T-helper 2 cell treated with Interferon-gamma antibody and Interleukin-4, amounts not matched to agents 5 μg/mL and 100 μg/mL, for 36 hours (primary cell): ENCODE results near the gene MMEL1.

Source experiments
- DNase-seq: peaks from one replicate; pipeline ENCODE4 v3.0.0; 2021; ENCODE audit warnings: low spot score
- H3K27ac Mint-ChIP-seq: one replicate; pipeline ENCODE4 v1.8.0; 2021; ENCODE audit warnings: mild to moderate bottlenecking, mixed read lengths
- H3K27me3 Mint-ChIP-seq: one replicate; pipeline ENCODE4 v1.8.0; 2021; ENCODE audit warnings: low read depth, mixed read lengths
- H3K36me3 Mint-ChIP-seq: one replicate; pipeline ENCODE4 v1.8.0; 2021; ENCODE audit warnings: low read depth, mixed read lengths
- H3K4me1 Mint-ChIP-seq: one replicate; pipeline ENCODE4 v1.8.0; 2021; ENCODE audit warnings: low read depth, mixed read lengths
- H3K4me3 Mint-ChIP-seq: one replicate; pipeline ENCODE4 v1.8.0; 2022; ENCODE audit warnings: mild to moderate bottlenecking, moderate library complexity, mixed read lengths
- H3K9me3 Mint-ChIP-seq: one replicate; pipeline ENCODE4 v1.8.0; 2021; ENCODE audit warnings: mixed read lengths

MMEL1 gene

DNA sequence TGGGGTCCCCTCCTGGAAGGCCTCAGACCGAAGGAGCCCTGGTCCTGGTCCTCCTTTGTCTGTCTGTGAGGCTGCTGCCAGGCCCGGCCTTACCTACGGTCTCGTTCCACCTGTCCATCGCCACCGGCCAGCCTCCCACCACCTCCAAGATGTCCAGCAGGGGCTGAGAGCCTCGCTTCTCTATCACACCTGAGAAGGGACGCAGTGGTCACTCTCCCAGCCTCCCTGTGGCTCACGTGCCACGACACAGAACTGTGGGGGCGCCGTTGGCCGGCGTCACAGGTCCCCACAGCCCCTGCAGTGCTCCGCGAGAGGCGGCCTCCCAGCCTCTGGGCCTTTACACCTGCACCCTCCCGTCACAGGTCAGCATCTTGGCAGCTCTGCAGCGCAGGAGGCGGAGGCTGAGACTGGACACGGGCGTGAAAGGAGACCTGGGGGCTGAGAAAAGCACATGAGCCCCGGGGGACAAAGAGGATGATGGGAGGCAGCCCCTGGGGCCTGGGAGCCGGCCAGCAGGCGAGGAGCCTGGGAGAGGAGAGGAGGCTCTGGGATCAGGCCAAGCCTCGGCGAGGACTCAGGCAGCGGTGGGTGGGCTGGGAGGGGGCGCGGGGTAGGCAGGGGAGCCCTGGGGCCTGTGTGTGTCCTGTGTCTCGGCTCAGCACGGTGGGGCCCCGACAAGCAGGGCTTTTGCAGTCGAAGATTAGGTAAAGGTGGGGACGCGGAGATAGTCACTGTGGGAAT, 25.8 kb downstream of the MMEL1 start:
- Mint-ChIP-seq H3K27me3 (peaks cover 6% of the 10 kb centered on the region), H3K9me3 (no peaks in the 10 kb centered on the region), H3K27ac (no peak overlapping the region), H3K4me3 (no peak overlapping the region), H3K36me3 (no peaks in the 10 kb centered on the region), H3K4me1 (no peaks in the 10 kb centered on the region)
- DNase-seq: no peak

GRCh38 chr1:2606396-2606880, 26.4 kb downstream of the MMEL1 start:
- peaks cover 6% of the 10 kb centered on the region for H3K27me3 Mint-ChIP-seq
- no peaks in the 10 kb centered on the region for H3K4me1 Mint-ChIP-seq
- no peak overlapping the region for H3K27ac Mint-ChIP-seq
- no peak overlapping the region for H3K4me3 Mint-ChIP-seq
- no peak for DNase-seq
- no peaks in the 10 kb centered on the region for H3K36me3 Mint-ChIP-seq
- no peaks in the 10 kb centered on the region for H3K9me3 Mint-ChIP-seq

DNA sequence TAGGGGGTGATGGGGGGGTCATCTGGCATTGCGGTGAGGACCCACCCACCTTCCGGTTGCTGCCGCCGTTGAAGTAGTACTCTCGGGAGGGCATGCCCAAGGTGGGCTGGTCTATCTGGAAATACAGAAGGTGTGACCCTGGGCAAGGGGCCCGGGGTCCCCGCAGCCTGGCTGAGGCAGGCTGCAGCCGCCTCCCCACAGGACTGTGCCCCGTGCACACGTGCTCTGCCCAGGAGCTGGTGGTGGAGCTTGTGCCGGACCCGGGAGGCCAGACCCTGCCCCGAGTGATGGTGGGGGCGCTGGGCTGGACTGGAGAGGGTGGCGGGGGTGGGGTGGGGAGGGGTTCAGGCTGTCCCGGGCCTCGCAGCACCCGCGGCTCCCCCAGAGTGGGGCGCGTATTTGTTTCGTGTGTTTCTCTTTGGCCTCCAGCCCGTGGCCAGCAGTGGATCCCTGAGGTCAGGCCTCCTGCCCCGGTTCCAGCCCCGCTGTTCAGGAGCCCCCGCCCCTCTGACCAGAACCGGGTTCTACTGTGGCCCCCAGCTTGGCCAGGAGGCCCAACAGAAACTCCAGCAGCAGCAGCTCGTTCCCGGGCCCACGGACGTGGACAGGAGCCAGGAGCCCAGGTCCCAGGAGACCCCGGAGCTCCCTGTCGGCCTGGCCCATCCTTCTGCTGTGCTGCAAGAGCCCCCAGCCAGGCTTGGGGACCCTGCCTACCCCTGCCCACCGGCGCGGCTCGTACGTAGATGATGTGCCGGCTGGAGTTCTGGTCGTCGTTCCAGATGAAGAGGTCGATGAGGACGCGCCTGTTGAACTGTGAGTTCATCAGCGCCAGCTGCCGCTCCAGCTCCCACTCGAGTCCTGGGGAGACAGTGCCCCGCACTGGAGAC, 27.1 kb downstream of the MMEL1 start:
- no peak overlapping the region for H3K27ac Mint-ChIP-seq
- peaks cover 6% of the 10 kb centered on the region for H3K27me3 Mint-ChIP-seq
- no peak for DNase-seq
- no peak overlapping the region for H3K4me3 Mint-ChIP-seq
- no peaks in the 10 kb centered on the region for H3K9me3 Mint-ChIP-seq
- no peaks in the 10 kb centered on the region for H3K36me3 Mint-ChIP-seq
- no peaks in the 10 kb centered on the region for H3K4me1 Mint-ChIP-seq

DNA sequence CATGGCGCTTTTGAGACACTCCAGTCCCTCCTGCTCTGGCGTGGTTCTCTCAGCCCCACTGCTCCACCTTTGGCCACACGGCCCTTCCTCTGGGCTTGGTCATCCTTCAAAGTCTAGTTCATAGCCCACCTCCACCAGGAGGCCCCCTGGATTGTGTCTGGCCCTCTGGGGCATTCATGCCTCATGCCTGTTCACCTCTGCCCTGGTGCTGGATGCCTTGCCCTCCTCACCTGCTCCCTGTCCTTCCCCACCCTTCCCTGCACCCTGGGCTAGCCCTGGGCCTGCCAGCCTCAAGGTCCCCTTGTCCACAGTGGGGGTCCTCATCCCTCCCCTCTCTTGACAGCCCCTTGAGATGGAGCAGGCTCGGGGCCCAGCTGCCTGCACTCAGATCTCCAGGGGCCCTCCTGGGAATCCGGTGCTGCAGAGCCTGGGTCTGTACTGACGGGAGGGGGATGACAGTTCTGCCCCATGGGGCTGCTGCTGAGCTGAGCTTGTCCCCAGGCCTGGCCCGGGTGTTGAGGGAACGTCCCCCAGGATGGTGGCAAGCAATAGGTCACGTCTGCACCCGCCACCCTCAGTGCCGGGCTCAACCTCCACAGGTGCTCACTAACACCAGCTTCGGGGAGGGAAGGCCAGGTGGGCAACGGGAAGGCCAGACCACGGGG, 27.8 kb downstream of the MMEL1 start:
- Mint-ChIP-seq H3K4me3 (no peak overlapping the region), H3K36me3 (no peaks in the 10 kb centered on the region), H3K27ac (no peak overlapping the region), H3K4me1 (no peaks in the 10 kb centered on the region), H3K27me3 (peaks cover 6% of the 10 kb centered on the region), H3K9me3 (no peaks in the 10 kb centered on the region)
- no peak for DNase-seq

- H3K4me1 Mint-ChIP-seq: no peaks in the 10 kb centered on the region
- no peak overlapping the region for H3K4me3 Mint-ChIP-seq
- H3K27ac Mint-ChIP-seq: no peak overlapping the region
- no peaks in the 10 kb centered on the region for H3K9me3 Mint-ChIP-seq
- peaks cover 6% of the 10 kb centered on the region for H3K27me3 Mint-ChIP-seq
- H3K36me3 Mint-ChIP-seq: no peaks in the 10 kb centered on the region
- DNase-seq: no peak
Observed at GRCh38 chr1:2604156-2604843, 28.5 kb downstream of the MMEL1 start.

- Mint-ChIP-seq H3K36me3 (no peaks in the 10 kb centered on the region), H3K27me3 (peaks cover 6% of the 10 kb centered on the region), H3K27ac (no peak overlapping the region), H3K4me3 (no peak overlapping the region), H3K9me3 (no peaks in the 10 kb centered on the region), H3K4me1 (no peaks in the 10 kb centered on the region)
- DNase-seq: no peak
Observed at GRCh38 chr1:2603521-2604155, 29.2 kb downstream of the MMEL1 start.

DNA sequence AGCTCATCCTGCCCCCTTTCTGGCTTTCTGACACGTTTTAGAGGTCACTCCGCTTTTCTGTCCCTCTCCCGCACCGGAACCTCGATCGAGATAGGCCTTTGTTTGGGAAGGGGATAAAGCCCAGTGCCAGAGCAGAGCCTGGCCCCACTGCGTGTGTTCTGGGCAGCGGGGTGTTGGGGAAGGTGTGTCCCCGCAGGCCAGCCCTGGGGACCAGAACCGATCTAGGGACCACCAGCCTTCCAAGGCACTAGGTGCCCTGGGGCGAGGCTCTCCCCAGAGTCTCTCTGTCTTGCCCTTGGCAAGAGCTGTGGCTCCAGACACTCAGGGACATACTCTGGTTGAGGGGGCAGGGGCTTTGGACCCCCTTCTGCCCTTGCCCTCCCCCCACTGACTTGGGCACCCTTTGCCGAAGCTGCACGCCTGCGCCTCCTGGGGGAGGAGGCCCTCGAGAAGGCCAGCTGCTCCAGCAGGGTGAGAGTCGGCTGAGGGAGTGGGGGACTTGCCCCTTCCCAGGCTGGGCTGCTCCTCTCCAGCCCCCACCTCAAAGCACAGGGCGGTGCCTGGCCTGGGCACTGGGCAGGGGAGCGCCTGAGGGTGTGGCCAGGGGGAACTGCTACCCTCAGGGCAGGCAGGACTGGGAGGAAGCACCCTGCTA, 29.8 kb downstream of the MMEL1 start:
- no peaks in the 10 kb centered on the region for H3K9me3 Mint-ChIP-seq
- no peaks in the 10 kb centered on the region for H3K4me1 Mint-ChIP-seq
- H3K27me3 Mint-ChIP-seq: peaks cover 6% of the 10 kb centered on the region
- no peak overlapping the region for H3K4me3 Mint-ChIP-seq
- no peak overlapping the region for H3K27ac Mint-ChIP-seq
- no peak for DNase-seq
- no peaks in the 10 kb centered on the region for H3K36me3 Mint-ChIP-seq

GRCh38 chr1:2602311-2602835, 30.4 kb downstream of the MMEL1 start:
- no peak overlapping the region for H3K27ac Mint-ChIP-seq
- no peaks in the 10 kb centered on the region for H3K4me1 Mint-ChIP-seq
- no peak overlapping the region for H3K4me3 Mint-ChIP-seq
- no peaks in the 10 kb centered on the region for H3K36me3 Mint-ChIP-seq
- DNase-seq: no peak
- peaks cover 6% of the 10 kb centered on the region for H3K27me3 Mint-ChIP-seq
- no peaks in the 10 kb centered on the region for H3K9me3 Mint-ChIP-seq

DNA sequence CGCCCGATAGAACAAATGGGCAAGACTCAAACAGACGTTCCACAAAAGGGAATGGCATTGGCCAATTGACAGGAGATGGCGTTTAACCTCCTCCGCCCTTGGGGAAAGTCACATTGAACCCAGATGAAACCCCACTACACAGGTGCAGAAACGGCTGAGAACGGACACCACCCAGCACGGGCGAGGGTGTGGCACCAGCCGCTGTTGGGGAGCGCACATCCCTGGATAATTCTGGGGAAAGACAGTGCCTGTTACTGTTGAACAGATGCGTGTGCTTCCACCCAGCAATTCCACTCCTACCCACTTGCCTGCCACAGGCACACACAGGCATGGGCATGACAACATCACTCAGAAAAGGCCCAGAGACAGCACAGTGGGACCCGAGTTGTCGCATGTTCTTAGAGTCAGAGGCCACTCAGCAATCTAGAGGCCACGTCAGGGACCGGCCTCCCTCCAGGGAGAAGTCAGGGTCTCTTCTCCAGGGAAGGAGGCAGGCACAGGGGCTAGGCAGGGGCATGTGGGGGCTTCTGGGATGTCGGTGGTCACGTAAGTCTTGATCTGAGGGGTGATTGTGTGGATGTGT, 31.0 kb downstream of the MMEL1 start:
- H3K4me3 Mint-ChIP-seq: no peak overlapping the region

GRCh38 chr1:2598329-2598931, 34.4 kb downstream of the MMEL1 start:
- Mint-ChIP-seq H3K36me3 (no peaks in the 10 kb centered on the region), H3K4me1 (no peaks in the 10 kb centered on the region), H3K4me3 (no peak overlapping the region), H3K27ac (no peak overlapping the region), H3K27me3 (peaks cover 6% of the 10 kb centered on the region), H3K9me3 (no peaks in the 10 kb centered on the region)
- no peak for DNase-seq

More for the DNA sequence above, 31.0 kb downstream of the MMEL1 start:
- Mint-ChIP-seq H3K9me3 (no peaks in the 10 kb centered on the region), H3K4me1 (no peaks in the 10 kb centered on the region), H3K27me3 (peaks cover 6% of the 10 kb centered on the region), H3K36me3 (no peaks in the 10 kb centered on the region), H3K27ac (no peak overlapping the region)
- no peak for DNase-seq

DNA sequence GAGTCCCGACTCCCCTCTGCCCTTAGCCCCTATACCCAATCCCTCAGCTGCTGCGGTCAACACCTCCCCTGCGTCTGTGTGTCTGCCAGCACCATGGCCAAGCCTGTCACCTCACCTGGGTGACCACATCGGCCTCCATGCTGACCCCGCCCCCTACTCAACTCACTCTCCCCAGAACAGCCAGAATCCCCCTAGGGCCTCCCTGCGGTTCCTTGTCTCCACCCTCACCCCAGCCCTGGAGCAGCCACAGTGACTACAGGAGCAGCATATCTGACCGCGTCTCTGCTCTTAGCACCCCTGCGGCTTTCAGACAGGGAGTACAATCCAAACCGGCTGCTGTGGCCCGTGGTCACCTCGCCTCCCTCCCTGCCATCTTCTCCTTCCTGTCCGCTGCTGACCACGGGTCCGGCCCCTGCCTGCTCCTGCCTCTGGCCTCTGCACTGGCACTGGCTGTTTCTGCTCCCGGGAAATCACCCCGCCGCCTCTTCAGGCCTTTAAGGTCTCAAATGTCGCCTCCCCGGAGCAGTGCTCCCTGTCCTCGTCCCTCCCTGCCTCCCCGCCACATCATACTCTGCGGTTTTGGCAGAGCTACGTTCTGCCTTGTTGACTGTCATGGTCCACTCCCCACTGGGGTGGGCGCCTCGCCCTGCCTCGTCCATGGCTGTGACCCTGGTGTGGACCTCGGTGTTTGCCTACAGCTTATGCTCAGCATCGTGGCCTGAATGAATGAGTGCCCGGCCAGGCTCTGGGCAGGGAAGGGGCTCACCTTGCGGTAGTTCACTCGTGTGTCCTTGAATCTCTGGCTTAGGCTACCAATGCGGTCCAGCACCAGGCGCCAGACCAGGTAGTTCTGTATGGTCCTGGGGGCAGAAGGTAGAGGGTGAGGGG, 35.1 kb downstream of the MMEL1 start:
- Mint-ChIP-seq H3K4me1 (no peaks in the 10 kb centered on the region), H3K4me3 (no peak overlapping the region), H3K36me3 (no peaks in the 10 kb centered on the region), H3K27me3 (peaks cover 6% of the 10 kb centered on the region), H3K27ac (no peak overlapping the region), H3K9me3 (no peaks in the 10 kb centered on the region)
- no peak for DNase-seq
